ENCODE measurements around the gene COL19A1.

The COL19A1 gene

DNA sequence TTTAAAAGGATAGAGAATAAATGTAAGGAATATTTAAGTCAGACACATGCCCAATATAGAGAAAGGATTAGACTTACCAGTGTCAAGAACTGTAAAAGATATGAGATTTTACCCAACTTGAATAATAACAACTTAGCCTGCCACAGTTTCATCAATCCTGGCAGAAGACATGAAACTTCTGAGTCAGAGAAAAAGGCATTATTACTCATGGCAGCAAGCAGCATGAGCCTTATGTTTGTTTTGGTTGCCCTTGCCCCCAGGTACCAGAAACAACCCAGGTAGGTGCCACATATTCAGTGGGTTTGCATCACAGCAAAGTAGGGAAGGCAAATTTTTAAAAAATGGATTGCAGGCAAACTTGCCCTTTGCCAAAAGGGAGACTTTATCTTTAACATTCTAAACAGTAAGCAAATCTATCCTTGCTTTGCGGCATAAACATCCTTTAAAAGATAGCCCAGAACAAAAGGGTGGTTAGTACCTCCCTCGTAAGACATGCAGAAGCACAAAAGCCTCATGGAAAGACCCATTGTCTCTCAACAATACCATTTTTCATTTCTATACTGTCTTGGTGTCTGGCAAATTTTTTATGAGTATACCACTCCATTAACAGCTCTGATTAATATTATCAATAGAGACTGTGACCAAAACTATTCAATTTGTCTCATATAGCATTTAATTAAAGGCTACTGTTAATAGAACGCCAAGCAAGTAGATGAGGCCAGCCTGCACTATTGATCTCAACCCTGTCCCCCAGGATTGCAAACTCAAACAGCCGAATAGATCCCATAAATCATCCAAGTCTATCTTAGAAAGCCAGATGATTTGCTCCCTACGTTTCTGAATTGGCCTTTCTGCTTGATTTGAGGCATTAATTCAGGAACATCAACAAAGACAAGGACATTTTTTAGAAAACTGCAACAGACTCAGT lies 185.1 kb downstream of the COL19A1 start:
- H3K9me3 Mint-ChIP-seq = no peaks in the 10 kb centered on the region
- no peak overlapping the region for H3K27ac Mint-ChIP-seq
- H3K36me3 Mint-ChIP-seq (ENCODE audit: low read depth) = no peaks in the 10 kb centered on the region
- no peak overlapping the region for H3K4me3 Mint-ChIP-seq
- H3K4me1 Mint-ChIP-seq = no peaks in the 10 kb centered on the region
- no peak for DNase-seq
- TF ChIP-seq, protein P1, sequence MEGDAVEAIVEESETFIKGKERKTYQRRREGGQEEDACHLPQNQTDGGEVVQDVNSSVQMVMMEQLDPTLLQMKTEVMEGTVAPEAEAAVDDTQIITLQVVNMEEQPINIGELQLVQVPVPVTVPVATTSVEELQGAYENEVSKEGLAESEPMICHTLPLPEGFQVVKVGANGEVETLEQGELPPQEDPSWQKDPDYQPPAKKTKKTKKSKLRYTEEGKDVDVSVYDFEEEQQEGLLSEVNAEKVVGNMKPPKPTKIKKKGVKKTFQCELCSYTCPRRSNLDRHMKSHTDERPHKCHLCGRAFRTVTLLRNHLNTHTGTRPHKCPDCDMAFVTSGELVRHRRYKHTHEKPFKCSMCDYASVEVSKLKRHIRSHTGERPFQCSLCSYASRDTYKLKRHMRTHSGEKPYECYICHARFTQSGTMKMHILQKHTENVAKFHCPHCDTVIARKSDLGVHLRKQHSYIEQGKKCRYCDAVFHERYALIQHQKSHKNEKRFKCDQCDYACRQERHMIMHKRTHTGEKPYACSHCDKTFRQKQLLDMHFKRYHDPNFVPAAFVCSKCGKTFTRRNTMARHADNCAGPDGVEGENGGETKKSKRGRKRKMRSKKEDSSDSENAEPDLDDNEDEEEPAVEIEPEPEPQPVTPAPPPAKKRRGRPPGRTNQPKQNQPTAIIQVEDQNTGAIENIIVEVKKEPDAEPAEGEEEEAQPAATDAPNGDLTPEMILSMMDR (IDR thresholded peaks at IDR 0.05) = no peak
- H3K27me3 Mint-ChIP-seq (ENCODE audit: low read depth, poor library complexity) = peaks cover 3% of the 10 kb centered on the region

DNA sequence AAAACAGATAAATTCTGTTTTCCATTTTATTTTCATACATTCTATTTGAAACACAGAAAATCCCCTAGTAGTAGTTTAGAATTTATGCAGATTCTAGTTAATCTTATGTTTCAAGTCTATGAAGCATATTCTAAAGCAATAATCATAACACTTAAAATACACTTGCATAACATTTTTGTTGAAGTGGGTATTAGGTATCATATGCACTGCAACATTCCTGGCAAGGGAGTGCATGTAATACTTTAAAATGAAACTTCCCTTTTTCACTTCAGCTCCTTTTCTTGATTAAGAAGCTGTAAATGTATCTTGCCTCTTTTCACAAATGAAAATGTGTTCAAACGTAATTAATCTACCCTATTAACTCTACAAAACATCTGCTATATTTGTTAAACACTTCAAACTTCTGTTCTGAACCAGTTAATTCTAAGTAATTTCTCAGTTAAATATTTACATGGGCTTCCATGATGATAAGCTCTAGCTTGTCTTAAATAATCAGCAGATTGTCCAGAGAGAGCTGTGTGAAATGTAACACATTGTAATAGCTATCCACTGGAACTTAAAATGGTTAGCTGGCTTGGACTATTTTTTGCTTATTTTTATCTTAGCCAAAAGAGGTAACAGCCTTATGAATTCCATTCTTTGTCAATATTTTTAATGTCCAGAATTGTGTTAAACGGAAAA lies 192.8 kb downstream of the COL19A1 start:
- Mint-ChIP-seq H3K27me3 (ENCODE audit: low read depth, poor library complexity) (no peaks in the 10 kb centered on the region), H3K4me1 (no peaks in the 10 kb centered on the region), H3K36me3 (ENCODE audit: low read depth) (no peaks in the 10 kb centered on the region), H3K27ac (no peak overlapping the region), H3K4me3 (no peak overlapping the region), H3K9me3 (no peaks in the 10 kb centered on the region)
- no peak for DNase-seq
- TF ChIP-seq, protein P1 (IDR thresholded peaks at IDR 0.05) = no peak

DNA sequence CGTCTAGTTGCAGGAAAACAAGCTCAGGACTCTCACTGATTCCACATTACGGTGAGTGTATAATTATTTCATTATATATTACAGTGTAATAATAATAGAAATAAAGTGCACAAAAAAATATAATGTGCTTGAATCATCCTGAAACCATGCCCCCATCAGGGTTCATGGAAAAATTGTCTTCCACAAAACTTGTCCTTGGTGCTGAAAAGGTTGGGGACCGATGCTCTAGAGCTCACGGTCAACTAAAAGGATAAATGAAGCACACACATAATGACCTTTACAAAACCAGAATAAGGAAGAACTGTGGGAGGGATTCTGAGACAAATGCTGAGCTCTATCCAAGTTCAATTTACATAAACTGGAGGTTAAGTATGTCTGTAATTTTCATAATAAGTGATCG lies 194.3 kb downstream of the COL19A1 start:
- no peak overlapping the region for H3K4me3 Mint-ChIP-seq
- no peaks in the 10 kb centered on the region for H3K4me1 Mint-ChIP-seq
- H3K9me3 Mint-ChIP-seq = no peaks in the 10 kb centered on the region
- no peaks in the 10 kb centered on the region for H3K27me3 Mint-ChIP-seq (ENCODE audit: low read depth, poor library complexity)
- H3K36me3 Mint-ChIP-seq (ENCODE audit: low read depth) = no peaks in the 10 kb centered on the region
- no peak for DNase-seq
- TF ChIP-seq, protein P1 (IDR thresholded peaks at IDR 0.05) = no peak
- H3K27ac Mint-ChIP-seq = no peak overlapping the region

DNA sequence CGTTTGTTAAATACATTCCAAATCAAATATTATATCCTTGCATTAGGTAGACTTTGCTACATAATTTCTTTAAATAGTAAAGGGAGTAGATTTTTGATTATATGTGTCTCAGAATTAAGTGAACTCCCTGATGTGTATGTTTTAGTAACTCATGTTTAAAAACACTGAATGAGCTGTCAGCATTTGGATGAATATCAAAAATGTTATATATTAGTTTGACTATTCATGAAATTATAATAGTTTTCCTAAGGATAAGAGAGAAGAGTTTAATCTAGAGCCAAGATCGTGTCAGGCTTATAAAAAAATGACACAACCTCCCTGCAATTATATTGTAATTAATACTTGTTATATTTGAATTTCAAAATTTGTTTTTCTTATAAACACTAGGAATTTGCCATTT lies 195.2 kb downstream of the COL19A1 start:
- no peaks in the 10 kb centered on the region for H3K4me1 Mint-ChIP-seq
- no peaks in the 10 kb centered on the region for H3K27me3 Mint-ChIP-seq (ENCODE audit: low read depth, poor library complexity)
- no peaks in the 10 kb centered on the region for H3K9me3 Mint-ChIP-seq
- H3K36me3 Mint-ChIP-seq (ENCODE audit: low read depth) = no peaks in the 10 kb centered on the region
- no peak for DNase-seq
- H3K27ac Mint-ChIP-seq = no peak overlapping the region
- no peak overlapping the region for H3K4me3 Mint-ChIP-seq
- TF ChIP-seq, protein P1 (IDR thresholded peaks at IDR 0.05) = no peak

DNA sequence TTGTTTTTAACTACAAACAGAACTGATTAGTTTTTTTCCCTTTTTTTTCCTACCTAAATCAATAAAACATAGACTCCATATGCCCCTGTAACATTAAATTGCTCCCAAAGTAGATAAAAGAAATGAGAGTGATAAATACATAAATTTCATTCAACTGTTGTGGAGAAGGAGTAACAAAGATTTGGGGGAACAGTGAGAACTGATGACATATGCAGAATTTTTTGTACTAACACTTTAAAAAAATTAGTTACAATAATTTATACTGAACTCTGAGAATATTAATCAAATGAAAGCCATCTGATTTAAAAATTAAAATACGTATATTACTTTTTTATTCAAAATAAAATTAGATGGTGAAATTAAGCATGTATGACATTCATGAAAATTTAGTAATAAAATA lies 195.7 kb downstream of the COL19A1 start:
- no peak overlapping the region for H3K27ac Mint-ChIP-seq
- TF ChIP-seq, protein P1 (IDR thresholded peaks at IDR 0.05) = no peak
- DNase-seq = no peak
- H3K4me1 Mint-ChIP-seq = no peaks in the 10 kb centered on the region
- H3K36me3 Mint-ChIP-seq (ENCODE audit: low read depth) = no peaks in the 10 kb centered on the region
- H3K9me3 Mint-ChIP-seq = no peaks in the 10 kb centered on the region
- no peaks in the 10 kb centered on the region for H3K27me3 Mint-ChIP-seq (ENCODE audit: low read depth, poor library complexity)
- no peak overlapping the region for H3K4me3 Mint-ChIP-seq
